Activated naive CD8-positive, alpha-beta T cell treated with anti-CD3 and anti-CD28 coated beads, Interleukin-2, amount 50 U/mL, for 24 hours (primary cell): Measurements from ENCODE around the gene PRKN.

Experiments used
- ATAC-seq: fragments of 150-1000 bp; cut with Tn5 transposase; one replicate; pipeline ENCODE4 v1.10.0; 2021
- DNase-seq: peaks from one replicate; pipeline ENCODE4 v3.0.0; 2021
- H3K27ac Mint-ChIP-seq: one replicate; pipeline ENCODE4 v1.8.0; 2021; ENCODE audit warnings: mild to moderate bottlenecking, mixed read lengths
- H3K27me3 Mint-ChIP-seq: one replicate; pipeline ENCODE4 v1.8.0; 2021; ENCODE audit warnings: mixed read lengths
- H3K36me3 Mint-ChIP-seq: one replicate; pipeline ENCODE4 v1.8.0; 2021; ENCODE audit warnings: low read depth, mixed read lengths
- H3K4me1 Mint-ChIP-seq: one replicate; pipeline ENCODE4 v1.8.0; 2021; ENCODE audit warnings: mixed read lengths
- H3K4me3 Mint-ChIP-seq: one replicate; pipeline ENCODE4 v1.8.0; 2021; ENCODE audit warnings: mild to moderate bottlenecking, moderate library complexity, mixed read lengths
- H3K9me3 Mint-ChIP-seq: one replicate; pipeline ENCODE4 v1.8.0; 2021; ENCODE audit warnings: mixed read lengths

Gene PRKN

DNA sequence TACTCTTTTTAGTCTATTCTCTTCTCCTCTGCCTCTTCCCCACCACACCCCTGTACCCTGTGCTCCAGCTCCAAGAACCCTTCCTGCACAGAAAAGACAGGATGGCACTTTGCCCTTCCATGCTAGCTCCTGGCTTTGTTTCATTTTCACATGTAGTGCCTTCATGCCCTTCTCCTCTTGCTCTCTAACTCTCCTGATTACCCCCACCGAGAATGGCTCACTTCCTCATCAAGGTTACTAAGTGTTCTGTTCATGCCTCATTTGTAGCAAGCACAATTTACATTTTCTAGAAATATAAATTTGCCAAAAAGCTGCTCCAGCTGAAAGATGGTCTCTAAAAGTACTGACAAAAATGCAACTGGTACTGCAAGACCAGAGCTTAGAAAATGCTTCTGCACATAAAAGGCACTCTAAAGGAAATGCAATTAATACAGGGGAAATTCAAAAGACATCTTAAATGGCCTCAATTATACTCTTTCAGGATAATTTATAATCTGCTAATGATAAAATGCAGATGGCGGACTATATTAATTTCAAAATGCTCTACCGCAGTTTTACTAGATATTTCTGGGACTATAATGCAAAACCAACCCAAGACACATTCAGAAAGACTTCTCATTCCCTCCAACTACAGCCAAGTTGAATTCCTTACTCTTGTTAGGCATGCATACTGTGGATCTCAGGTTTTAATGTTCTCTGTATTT is 570.2 kb downstream of the PRKN start:
- ATAC-seq (no peak), DNase-seq (no peak)
- H3K4me1 Mint-ChIP-seq = no peaks in the 10 kb centered on the region
- H3K36me3 Mint-ChIP-seq = no peaks in the 10 kb centered on the region
- H3K9me3 Mint-ChIP-seq = peaks cover 5% of the 10 kb centered on the region
- no peak overlapping the region for H3K27ac Mint-ChIP-seq
- no peaks in the 10 kb centered on the region for H3K27me3 Mint-ChIP-seq
- H3K4me3 Mint-ChIP-seq = no peak overlapping the region

DNA sequence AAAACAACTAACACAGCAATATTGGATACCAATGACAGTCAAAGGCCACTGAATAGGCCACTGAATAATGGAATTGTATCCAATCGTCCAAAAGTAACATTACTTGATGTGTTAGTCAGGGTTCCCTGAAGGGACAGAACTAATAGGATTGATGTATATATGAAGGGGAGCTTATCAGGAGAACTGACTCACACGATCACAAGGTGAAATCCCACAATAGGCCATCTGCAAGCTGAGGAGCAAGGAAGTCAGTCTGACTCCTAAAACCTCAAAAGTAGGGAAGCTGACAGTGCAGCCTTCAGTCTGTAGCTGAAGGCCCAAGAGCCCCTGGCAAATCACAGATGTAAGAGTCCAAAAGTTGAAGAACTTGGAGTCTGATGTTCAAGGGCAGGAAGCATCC is 571.4 kb downstream of the PRKN start:
- ATAC-seq (no peak), DNase-seq (no peak)
- Mint-ChIP-seq H3K4me3 (no peak overlapping the region), H3K36me3 (no peaks in the 10 kb centered on the region), H3K9me3 (peaks cover 5% of the 10 kb centered on the region), H3K27ac (no peak overlapping the region), H3K27me3 (no peaks in the 10 kb centered on the region), H3K4me1 (peaks cover 4% of the 10 kb centered on the region)

DNA sequence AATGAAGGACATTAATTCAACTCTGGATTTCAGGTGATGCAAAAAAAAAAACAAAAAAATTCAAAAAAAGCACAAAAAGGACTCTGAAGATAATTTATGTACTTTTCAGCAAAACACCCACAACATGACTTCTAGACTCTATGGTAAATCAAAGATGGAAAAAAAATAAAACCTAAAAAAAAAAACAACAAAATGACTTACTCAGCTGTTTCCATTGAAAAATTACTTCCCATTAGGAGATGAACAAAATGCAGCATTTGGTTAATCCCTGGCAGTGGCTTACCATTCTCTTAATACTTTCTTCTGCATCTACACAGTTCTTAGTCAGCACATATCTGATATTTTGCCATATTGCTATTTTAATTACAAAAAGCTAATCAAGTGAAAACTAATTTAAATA is 572.6 kb downstream of the PRKN start:
- ATAC-seq = no peak

DNA sequence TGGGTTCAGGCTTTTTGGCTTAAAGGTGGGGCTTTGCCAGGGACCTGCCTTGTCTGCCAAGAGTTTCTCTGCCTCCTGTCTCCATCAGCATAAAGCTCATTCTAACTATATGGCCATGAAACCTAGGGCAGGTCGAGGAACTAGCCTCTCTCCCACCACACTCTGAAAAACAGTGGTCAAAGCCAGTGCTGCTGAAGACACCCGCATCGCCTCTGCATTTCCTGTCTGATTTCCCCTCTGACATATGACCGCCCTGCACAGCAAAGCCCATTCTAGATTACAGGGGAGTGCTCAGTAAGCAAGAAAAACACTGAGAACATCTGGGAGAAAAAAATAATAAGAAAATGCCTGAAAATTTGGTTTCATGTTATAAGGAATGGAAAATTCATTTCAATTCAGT is 573.6 kb downstream of the PRKN start:
- Mint-ChIP-seq H3K27me3 (no peaks in the 10 kb centered on the region), H3K4me3 (no peak overlapping the region), H3K36me3 (no peaks in the 10 kb centered on the region), H3K4me1 (peaks cover 6% of the 10 kb centered on the region), H3K9me3 (peaks cover 5% of the 10 kb centered on the region), H3K27ac (no peak overlapping the region)
- DNase-seq (no peak), ATAC-seq (no peak)

More for the DNA sequence above, 572.6 kb downstream of the PRKN start:
- Mint-ChIP-seq H3K4me1 (peaks cover 6% of the 10 kb centered on the region), H3K9me3 (peaks cover 5% of the 10 kb centered on the region), H3K27ac (no peak overlapping the region), H3K27me3 (no peaks in the 10 kb centered on the region), H3K36me3 (no peaks in the 10 kb centered on the region), H3K4me3 (no peak overlapping the region)
- no peak for DNase-seq

DNA sequence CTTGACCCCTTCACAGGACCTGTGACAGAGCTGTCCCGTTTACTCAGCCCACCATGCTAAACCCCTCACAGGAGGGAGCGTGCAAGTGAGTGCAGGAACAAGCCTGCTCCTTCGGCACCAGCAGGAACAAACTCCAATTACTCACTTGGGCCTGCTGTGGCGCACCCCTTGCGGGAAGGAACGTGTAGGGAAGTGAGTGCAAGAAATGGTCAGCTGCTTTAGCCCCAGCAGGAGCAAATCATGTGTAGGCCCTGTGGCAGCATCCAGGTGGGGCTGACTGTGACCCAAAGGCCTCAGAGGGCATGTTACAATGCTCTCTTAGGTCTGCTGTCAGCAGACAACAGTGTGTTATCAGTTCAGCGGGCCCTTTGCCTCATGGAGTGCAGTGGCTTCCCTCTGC is 574.4 kb downstream of the PRKN start:
- DNase-seq = no peak
- no peak for ATAC-seq
- Mint-ChIP-seq H3K27ac (no peak overlapping the region), H3K4me3 (no peak overlapping the region), H3K4me1 (peaks cover 6% of the 10 kb centered on the region), H3K9me3 (no peaks in the 10 kb centered on the region), H3K27me3 (no peaks in the 10 kb centered on the region), H3K36me3 (no peaks in the 10 kb centered on the region)

DNA sequence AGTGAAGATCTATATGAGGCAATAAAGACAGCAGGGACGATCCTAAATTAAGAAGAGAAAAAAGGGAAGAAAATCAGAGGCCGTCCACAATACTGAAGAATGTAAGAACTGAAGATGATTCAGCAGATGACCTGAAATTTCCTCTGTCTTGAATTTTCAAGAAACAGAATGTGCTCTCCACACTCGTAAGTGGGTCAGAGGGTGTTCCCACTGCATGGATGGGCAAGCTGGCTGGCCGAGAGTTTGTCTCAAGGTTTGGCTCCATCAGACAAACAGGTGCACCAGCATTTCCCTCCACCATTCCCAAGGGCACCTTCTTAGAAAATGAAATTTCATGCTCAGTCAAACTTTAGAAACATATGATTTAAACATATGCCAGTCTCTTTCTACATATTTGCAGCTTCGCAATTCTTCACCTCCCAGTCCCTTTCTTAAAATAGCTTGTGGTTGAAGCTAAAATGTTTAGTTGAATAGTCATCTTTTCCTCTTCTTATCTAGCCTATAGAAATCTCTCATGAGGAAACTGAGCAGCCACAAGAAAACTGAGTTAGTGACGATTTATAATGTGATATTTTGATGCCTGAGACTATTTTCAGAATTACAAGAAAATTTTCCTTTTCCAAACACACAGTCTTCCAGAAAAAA is 576.4 kb downstream of the PRKN start:
- no peaks in the 10 kb centered on the region for H3K9me3 Mint-ChIP-seq
- no peak for DNase-seq
- ATAC-seq = no peak
- H3K4me3 Mint-ChIP-seq = no peak overlapping the region
- no peaks in the 10 kb centered on the region for H3K36me3 Mint-ChIP-seq
- H3K27ac Mint-ChIP-seq = no peak overlapping the region
- no peaks in the 10 kb centered on the region for H3K27me3 Mint-ChIP-seq
- peaks cover 6% of the 10 kb centered on the region for H3K4me1 Mint-ChIP-seq

DNA sequence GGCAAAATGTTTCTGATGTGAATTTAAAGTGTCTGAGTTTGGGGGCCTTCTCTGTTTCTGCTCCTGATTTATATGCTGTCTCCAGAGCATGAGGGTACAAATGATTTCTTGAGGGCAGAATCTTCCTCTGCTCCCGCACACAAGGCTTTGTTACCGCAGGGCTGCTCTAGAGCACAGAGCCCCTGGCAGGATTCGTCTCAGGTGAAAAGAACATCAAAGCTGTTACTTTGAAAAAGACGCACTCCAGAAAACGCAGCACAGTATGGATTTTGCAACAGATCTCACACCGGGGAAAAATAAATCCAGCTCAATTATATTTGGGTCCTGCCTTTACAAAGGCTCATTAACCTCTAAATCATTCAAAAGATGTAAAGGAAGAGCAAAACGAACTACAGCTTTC is 577.3 kb downstream of the PRKN start:
- no peaks in the 10 kb centered on the region for H3K9me3 Mint-ChIP-seq
- DNase-seq (no peak), ATAC-seq (no peak)
- H3K4me3 Mint-ChIP-seq = no peak overlapping the region
- no peak overlapping the region for H3K27ac Mint-ChIP-seq
- no peaks in the 10 kb centered on the region for H3K36me3 Mint-ChIP-seq
- H3K27me3 Mint-ChIP-seq = no peaks in the 10 kb centered on the region
- peaks cover 6% of the 10 kb centered on the region for H3K4me1 Mint-ChIP-seq

DNA sequence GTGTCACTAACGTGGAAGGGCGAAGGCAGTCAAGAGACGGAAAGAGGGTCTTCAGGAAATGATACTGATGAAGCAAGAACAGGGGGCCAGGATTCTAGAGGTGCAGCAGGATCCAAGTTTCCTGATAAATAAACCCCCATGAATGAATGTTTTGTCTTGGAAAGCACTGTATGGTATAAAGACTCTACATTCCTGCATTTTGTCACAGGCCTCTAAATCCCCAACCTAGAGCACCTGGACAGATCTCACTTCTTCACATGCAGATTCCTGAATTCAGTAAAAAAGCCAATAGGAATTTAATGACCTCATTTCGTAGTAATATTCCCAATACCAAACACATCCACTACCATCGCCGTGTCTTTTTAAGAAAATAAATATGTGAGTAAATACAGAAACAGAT is 577.8 kb downstream of the PRKN start:
- no peak overlapping the region for H3K4me3 Mint-ChIP-seq
- ATAC-seq (no peak), DNase-seq (no peak)
- H3K4me1 Mint-ChIP-seq = peaks cover 6% of the 10 kb centered on the region
- no peaks in the 10 kb centered on the region for H3K36me3 Mint-ChIP-seq
- H3K27me3 Mint-ChIP-seq = no peaks in the 10 kb centered on the region
- no peak overlapping the region for H3K27ac Mint-ChIP-seq
- no peaks in the 10 kb centered on the region for H3K9me3 Mint-ChIP-seq

DNA sequence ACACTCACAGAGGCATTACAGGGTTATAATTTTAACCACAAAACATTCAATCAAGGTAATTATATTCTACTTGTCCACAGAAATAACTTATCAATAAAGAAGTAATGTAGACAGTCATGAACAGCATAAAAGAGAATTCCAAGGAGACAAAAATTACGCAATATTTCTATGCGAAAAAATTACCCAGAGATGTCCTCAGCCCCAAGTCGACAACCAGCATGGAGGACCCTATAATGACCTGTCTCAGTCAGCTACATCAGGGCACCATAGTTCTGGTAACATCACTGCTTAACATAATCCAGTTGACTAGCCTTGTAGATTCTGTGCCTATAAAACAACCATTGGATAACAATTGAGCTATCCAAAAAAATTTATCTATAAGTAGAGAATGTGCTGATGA is 579.8 kb downstream of the PRKN start:
- DNase-seq (no peak), ATAC-seq (no peak)
- Mint-ChIP-seq H3K27ac (no peak overlapping the region), H3K9me3 (no peaks in the 10 kb centered on the region), H3K27me3 (no peaks in the 10 kb centered on the region), H3K4me1 (peaks cover 6% of the 10 kb centered on the region), H3K4me3 (no peak overlapping the region), H3K36me3 (no peaks in the 10 kb centered on the region)

DNA sequence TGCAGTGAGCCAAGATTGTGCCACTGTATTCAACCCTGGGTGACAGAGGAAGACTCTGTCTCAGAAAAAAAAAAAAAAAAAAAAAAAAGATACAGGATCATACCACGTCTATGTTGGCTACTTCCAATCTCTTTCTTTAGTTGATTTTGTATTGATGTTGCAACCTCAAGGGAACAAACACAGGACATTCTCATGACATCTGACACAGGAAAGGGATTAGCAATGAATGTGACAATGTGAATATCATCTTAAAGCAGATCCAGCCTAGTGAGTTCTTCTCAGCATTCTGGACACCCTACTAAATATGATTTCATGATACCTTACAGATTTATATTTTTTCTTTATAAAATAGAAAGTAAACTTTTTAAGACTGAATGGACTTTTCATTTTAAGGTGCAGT is 580.3 kb downstream of the PRKN start:
- H3K36me3 Mint-ChIP-seq = no peaks in the 10 kb centered on the region
- no peak overlapping the region for H3K27ac Mint-ChIP-seq
- no peak for DNase-seq
- no peaks in the 10 kb centered on the region for H3K9me3 Mint-ChIP-seq
- H3K4me1 Mint-ChIP-seq = peaks cover 6% of the 10 kb centered on the region
- H3K4me3 Mint-ChIP-seq = no peak overlapping the region
- ATAC-seq = no peak
- no peaks in the 10 kb centered on the region for H3K27me3 Mint-ChIP-seq

DNA sequence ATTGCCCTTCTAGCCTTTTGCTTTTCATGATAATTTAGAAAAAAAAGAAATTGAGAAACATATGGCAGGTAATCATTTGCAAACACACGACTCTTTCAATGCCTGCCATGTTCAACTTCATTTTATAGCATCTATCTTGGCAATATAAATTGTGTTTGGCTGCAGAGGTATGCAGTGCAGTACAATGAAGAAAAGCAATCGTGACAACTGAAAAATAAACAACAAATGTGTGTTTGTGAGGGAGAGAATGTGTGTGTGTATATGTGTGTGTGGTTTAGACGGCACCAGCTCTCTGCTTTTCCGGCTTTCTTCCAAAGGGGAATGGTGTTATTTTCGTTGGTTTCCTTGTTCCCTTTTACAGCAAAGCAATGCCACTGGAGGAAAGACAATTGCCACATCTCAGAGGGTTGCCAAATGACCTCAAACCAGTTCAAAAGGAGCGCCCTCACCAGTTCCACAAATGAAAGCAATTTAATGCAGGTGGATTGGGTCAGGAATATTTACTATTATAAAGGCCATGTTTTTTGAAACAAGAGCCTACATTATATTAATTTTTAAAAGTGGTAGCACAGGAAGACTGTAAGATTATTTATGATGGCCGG is 587.2 kb downstream of the PRKN start:
- Mint-ChIP-seq H3K27ac (no peak overlapping the region), H3K36me3 (peaks cover 8% of the 10 kb centered on the region), H3K27me3 (no peaks in the 10 kb centered on the region), H3K9me3 (peaks cover 19% of the 10 kb centered on the region), H3K4me3 (no peak overlapping the region), H3K4me1 (no peaks in the 10 kb centered on the region)
- ATAC-seq (no peak), DNase-seq (no peak)

DNA sequence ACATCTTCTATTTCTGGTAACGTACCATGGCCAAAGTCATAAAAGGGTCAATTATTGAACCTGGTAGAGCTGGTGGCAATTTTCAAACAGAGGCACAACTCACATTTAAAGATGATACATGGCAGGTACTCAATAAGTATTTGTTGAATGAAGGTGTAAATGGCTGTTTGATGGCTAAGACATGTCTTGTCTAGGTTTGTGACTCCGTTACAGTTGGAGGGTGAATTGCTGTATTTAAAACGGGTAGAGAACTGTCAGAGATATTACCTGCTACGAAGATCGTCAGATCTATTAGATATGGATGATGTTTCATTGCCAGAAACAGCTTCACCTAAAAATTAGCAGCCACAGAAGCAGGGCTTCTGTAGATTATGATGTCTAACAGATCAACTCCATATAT is 601.9 kb downstream of the PRKN start:
- peaks cover 6% of the 10 kb centered on the region for H3K9me3 Mint-ChIP-seq
- ATAC-seq (no peak), DNase-seq (no peak)
- no peak overlapping the region for H3K27ac Mint-ChIP-seq
- H3K4me1 Mint-ChIP-seq = no peaks in the 10 kb centered on the region
- H3K4me3 Mint-ChIP-seq = no peak overlapping the region
- H3K27me3 Mint-ChIP-seq = no peaks in the 10 kb centered on the region
- H3K36me3 Mint-ChIP-seq = no peaks in the 10 kb centered on the region

DNA sequence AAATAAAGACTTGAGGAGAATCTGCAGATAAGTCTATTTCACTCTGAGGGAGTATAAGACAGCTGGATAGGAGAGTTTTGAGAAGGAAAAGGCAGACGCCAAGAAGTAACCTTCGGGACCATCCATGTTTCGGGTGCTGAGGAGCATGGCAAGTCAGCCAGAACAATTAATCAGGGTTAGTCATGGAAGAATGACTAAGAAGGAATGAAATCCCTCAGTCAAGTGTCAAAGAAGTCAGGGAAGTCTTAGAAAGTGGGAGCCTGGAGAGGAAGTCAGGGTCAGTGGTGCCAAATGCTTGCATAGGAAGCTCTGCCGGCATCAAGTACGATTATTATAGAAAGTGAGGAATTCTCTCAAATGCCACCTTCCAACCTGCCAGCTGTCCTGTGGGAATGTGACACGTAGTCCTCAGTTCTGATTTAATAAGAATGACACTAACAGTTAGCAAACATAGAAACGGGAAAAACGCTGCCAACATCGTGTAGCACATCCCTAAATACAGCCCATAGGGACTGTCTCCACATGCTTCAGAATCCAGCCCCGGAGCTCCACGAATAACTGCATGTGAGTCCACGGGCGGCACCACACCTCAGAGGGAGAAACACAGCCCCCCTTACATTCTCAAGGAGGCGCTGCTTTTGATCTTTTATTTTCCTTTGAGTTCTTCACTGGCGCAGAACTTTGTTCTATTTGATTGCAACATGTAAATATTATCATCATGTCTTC is 602.7 kb downstream of the PRKN start:
- Mint-ChIP-seq H3K27ac (no peak overlapping the region), H3K27me3 (no peaks in the 10 kb centered on the region), H3K4me1 (no peaks in the 10 kb centered on the region), H3K9me3 (peaks cover 6% of the 10 kb centered on the region), H3K36me3 (no peaks in the 10 kb centered on the region), H3K4me3 (no peak overlapping the region)
- DNase-seq = no peak
- ATAC-seq = no peak

DNA sequence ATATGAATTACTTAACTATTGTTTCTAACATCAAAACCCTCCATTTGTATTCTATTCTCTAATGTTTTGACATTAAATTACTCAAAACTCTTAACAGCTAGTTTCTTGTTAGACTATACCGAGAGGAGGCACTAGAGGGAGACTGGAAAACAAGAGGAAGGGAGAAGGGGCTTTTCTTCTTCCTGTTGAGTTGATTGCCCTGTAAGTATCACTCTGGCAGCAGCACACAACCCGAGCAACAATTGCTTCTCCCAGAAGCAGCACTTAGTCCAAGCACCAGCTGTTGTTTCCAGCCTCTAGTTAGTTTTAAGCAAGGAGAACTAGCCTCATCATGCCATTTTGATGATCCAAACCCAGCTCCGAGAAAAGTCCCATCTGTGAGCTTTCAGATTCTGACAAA is 603.8 kb downstream of the PRKN start:
- DNase-seq (no peak), ATAC-seq (no peak)
- H3K27me3 Mint-ChIP-seq = no peaks in the 10 kb centered on the region
- no peaks in the 10 kb centered on the region for H3K36me3 Mint-ChIP-seq
- peaks cover 6% of the 10 kb centered on the region for H3K9me3 Mint-ChIP-seq
- H3K4me3 Mint-ChIP-seq = no peak overlapping the region
- H3K4me1 Mint-ChIP-seq = no peaks in the 10 kb centered on the region
- no peak overlapping the region for H3K27ac Mint-ChIP-seq

DNA sequence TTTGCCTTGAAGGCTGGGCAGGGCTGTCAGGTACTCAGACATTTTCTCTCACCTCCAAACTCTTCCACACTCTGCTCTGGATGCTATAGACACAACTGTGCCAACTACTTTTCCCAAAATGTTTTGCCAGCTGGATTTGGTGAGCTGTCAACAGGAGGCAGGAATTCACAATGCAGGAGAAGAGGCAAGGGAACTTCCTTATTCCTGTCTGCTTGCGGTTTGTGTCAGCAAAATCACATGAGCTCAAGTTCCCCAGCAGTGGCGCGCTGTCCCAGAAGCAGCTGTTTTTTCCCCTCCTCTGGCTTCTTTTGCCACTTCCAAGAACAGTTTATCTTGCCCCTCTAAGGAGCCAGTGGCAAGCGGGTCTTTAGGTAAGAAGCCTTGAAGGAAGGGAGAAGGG is 608.2 kb downstream of the PRKN start:
- ATAC-seq (no peak), DNase-seq (no peak)
- Mint-ChIP-seq H3K27me3 (no peaks in the 10 kb centered on the region), H3K36me3 (no peaks in the 10 kb centered on the region), H3K9me3 (peaks cover 4% of the 10 kb centered on the region), H3K4me1 (no peaks in the 10 kb centered on the region), H3K27ac (no peak overlapping the region), H3K4me3 (no peak overlapping the region)
